Stimulated activated CD4-positive, alpha-beta T cell treated with anti-CD3 and anti-CD28 coated beads, Interleukin-4, amount 100 ng/mL, for 24 hours (primary cell): ENCODE results near the gene GZF1.

ENCODE experiments used
- DNase-seq: peaks from one replicate; pipeline ENCODE4 v3.0.0-alpha.2; 2020

GZF1 gene

DNA sequence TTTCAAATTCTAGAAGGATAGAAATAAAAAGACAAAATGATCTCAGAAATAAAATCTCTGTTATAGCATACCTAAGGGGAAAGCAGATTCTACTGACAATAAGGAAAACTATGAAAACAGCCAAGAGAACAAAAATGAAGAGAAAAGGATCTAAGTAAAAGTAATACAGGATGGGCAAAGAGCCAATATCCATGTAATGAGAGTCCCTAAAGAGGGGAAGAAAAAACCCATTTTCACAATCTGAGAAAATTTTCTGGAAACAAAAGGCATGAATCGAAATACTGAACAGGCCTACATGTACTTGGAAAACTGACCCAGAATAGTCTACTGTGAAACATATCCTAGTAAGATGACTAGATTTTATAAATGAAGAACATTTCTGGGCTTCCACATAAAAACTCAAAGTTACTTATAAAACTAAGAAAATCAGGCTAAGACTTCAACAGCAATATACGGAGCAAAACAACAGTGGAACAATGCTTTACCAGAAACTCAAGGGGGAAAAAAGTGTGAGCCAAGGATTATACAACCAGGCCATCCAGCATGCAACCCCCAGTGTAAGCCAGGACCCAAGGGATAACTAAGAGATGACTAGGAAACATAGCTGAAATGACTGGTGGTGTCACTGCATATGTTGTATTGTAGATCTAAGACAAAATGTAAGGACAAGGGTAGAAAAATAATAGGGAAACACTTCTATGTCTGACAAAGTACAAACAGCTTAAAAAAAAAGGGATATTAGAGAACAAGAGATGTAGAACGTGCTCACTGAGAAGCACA, 49.1 kb downstream of the GZF1 start:
- no peak for DNase-seq

DNA sequence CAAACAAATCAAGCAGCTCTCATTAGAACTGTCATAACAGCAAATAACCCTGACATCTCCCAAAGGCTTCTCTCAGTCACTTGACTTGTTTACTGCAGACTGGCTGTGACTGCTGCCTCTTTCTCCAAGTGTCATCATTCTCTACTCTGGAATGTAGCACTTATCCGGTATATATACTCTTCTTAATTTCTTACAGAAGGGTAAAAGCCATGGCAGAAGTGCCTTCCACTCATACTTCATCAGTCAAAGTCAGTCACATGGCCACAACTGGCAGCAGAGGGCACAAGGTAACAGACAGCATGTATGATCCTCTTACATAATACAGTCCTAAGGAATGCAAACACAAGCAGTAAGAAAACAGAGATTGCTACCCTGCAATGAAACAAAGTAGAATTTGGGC, 50.0 kb downstream of the GZF1 start:
- DNase-seq = no peak

DNA sequence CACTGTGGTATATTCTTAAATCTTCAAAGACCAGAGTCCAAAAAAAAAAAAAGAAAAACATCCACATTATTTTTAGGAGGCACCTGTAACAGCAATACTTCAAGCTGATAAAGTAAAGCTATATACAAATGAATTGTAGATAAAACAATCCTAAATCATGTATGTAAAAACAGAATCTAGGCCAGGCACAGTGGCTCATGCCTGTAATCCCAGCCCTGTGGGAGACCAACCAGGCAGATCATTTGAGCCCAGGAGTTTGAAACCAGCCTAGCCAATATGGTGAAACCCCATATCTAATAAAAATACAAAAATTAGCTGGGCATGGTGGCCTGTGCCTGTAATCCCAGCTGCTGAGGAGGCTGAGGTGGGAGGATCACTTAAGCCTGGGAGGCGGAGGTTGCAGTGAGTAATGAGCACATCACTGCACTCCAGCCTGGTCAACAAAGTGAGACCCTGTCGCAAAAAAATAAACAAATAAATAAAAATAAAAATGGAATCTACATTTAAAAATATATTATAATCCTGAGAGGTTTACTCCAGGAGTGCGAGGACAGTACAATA, 52.0 kb downstream of the GZF1 start:
- DNase-seq = no peak

DNA sequence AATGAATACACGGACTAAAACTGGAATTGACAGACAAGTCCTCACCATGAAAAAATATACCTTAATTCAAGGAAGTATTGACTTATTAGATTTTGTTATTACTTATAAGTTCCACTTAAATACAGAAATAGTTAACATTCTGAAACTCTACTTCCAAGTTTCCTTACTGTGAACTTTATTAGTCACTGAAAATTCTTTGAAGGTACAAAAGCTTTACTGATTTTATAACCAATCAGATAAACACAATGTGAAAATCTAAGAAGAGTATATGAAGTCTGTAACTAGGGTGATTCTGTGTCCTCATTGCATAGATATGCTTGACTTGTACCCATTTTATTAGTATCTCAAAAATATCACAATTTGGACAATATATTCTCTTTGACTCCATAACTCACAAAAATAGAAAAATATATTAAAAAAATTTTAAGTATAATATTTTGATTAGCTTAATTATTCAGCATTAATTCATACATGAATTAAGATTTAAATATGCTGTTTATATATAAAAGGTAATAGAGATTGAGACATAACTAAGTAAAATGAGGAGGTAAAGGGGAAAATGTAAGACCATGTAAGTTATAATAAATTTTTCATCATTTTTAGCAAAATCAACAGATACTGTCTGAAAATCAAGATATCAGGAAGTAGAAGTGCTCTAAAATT, 52.7 kb downstream of the GZF1 start:
- DNase-seq = no peak

DNA sequence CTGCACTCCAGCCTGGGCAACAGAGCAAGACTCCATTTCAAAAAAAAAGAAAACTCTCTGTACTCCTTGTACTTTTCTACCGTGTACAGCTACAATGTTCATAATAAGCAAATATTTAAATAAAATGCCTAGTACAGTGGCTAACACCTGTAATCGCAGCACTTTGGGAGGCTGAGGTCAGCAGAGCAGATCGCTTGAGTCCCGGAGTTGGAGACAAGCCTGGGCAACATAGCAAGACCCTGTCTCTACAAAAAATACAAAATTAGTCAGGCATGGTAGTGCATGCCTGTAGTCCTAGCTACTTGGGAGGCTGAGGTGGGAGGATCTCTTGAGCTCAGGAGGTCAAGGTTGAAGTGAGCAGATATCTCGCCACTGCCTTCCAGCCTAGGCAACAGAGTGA, 53.6 kb downstream of the GZF1 start:
- no peak for DNase-seq

DNA sequence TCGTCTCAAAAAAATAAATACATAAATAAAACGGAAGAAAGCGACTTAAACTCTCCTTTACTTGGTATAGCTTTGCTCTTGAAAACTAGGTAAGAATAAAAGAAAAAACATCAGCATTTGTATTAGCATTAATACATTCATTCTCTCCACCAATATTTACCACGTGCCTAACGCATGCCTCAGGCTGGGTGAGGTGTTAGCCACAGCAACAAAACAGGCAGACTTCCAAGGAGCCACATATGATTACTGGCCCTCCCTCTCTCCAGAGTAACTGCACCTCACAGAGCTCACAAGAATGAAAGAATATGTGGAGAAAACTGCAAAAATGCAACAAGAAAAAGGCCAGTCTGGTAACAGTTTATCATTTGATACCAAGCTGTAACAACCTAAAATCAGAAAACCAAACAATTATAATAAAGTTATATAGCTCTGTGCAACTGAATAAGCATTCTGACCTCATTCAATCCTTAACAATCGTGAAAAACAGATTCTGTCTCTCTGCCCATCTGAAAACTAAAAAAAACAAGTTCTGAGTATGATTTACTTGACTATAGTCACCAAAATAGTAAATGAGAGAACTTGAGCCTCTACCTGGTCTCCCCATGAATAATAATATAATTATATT, 54.1 kb downstream of the GZF1 start:
- DNase-seq = no peak

DNA sequence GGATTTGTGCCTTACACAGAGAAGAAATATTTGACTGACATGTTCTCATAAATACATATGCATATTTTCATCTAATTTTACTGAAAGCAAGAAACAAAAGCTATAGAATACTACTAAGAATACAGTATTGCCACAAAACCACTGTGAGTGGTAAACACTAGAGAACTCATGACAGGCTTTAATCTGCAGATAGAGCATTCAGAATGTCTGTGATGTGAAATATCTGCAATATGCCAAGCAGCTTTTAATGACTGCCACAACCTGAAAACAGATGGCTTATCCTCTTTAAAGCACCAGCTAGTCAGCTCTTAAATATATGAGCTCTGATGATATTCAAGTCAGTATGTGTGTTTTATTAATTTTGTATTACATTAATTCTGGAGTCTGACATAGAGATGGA, 55.9 kb downstream of the GZF1 start:
- DNase-seq = no peak

DNA sequence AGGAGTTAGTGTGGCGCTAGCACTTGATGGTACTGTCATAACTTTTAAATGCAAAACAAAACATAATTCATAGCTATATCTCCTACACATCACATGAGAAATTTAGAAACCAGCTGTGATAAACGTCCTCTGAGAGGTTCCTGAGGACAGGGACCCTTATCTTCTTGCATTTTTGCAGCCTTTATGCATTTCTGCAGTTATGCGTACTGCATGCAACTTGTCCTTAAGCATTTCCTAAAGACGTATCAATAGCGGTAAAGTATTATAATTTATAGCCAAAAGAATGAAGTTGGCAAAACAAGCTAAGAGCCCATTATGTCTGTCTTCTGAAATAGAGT, 57.6 kb downstream of the GZF1 start:
- no peak for DNase-seq

DNA sequence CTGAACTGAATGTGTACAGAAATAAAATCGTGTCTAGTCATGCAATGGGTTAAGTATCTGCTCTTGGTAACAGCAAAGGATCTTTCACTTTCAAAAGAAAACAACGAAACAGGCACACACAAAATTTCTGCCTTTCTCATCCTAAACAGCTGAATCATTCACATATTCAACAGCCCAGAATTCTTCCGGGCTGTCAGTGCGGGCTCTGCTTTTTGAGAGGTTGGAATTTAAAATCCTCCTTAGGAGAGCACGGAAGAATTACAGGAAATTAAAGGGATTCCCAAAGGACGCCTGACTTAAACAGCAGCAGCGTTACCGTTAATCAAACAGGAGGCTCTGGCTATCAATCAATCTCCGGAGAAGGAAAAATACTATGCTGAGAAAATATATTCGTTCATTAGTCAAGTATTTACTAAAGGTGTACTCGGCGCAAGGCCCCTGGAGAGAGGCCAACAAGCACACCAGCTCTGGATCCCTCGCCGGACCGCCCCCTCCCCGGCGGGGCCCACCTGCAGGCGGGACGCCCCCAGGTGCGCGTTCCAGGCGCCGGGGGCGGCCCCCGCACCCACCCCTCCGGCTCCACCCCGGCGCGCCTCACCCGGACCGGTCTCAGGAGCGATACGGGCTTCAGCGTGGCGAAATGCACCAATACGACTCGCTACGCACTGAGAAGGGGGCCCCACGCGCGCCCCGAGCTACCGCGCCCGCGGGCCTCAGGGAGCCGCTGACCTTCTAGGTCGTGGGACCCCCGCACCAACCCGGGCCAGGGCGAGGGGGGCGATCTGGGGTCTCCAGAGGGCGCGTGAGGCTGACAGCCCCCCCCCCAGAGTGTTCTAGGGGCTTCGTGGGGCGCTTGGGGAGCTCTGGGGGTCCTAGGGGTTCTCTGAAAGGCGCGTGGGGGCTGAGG, 58.3 kb downstream of the GZF1 start:
- peak; percentile 53 for DNase-seq

DNA sequence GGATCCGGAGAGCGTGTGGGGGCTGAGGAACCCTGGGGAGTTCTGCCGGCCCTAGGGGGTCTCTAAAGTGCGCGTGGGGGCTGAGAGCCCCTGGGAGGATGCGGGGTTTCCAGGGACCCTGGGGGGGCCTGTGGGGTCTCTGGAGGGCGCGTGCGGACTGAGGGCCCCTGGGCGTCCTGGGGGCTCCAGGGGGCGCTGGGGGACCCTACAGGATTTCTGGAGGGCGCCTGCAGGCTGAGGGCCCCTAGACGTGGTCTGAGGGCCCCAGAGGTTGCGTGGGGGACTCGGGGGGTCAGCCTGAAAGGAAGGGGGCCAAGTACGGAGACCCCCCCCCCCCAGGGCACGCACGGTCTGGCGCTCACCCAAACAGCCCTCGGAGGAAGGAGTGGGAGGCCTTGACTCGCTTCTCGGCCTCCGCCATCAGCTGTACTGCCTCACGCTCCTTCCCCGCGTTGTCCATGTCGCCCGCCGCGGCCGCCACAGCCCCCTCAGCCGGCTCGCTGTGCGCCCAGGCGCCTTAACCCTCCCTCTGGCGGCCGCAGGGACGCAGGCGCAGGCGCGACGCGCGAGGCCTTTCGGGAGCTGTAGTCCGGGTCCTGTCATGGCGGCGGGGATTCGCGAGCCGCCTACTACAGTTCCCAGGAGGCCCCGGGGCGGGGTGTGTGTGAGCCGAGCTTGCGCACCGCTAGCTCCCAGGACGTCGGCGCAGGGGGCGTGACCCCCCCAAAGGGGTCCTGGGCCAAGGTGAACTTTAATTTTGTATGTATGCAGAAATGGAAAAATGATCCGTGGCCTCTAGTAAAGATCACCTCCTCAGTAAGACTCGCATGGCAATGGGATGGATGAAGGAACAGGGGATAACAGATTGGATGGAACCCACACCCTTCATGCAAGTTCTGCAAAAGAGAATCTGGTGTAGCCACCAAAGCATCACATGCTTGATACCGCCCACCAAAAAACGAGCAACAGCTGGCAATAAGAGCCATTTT, 59.3 kb downstream of the GZF1 start, which contains the start of gene NAPB:
NAPB (minus strand) TSS at position 546 of the 989 bp plus-strand sequence; CDS start at position 460, 86 bp downstream.
- peak; percentile 94 for DNase-seq
